Measurements from ENCODE around the gene PDE4D.

PDE4D gene

DNA sequence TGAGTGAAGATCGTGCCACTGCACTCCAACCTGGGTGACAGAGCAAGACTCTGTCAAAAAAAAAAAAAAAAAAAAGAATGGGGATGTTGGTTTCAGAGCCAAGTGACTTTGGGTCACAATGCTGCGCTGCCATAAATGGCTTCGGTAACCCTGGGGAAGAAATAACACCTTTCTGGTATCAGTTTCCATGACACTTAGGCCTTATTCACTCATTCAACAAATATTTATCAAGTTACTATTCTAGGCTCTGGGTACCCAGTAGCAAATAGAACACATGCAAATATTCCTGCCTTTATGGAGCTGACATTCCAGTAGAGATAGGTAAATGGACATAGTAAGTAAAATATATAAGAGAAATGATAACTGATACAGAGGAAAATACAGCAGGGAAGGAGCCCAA, 454.2 kb downstream of the PDE4D start:
- TF ChIP-seq CTCF (conservative IDR thresholded peaks at IDR 0.05; ENCODE audit: control insufficient read depth, insufficient read depth, low read depth, low read length): no peak
- H3K4me3 ChIP-seq (ENCODE audit: control insufficient read depth, low read depth, low read length): no peak overlapping the region
- no peak for DNase-seq (ENCODE audit: low read depth)

DNA sequence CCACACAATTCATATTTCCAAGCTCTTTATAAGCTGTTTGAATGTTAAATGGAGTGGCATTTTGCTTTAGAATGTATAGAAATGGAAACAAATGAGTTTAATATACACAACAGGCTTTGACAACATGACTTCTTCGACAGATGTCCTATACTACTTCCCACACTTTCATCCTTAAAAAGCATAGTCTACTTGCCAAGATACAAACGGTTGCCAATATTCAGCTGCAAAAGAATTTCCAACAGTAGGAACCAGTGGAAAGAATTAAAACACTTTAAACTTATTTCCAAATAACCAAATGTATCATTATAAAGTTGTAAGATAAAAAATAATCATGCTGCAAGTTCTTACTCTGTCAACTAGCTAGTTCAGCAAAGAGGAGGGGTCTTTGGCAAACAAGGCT, 456.4 kb downstream of the PDE4D start:
- H3K4me3 ChIP-seq (ENCODE audit: control insufficient read depth, low read depth, low read length): no peak overlapping the region
- no peak for TF ChIP-seq CTCF (conservative IDR thresholded peaks at IDR 0.05; ENCODE audit: control insufficient read depth, insufficient read depth, low read depth, low read length)
- no peak for DNase-seq (ENCODE audit: low read depth)

- DNase-seq (ENCODE audit: low read depth): no peak
- no peak overlapping the region for H3K4me3 ChIP-seq (ENCODE audit: control insufficient read depth, low read depth, low read length)
- TF ChIP-seq CTCF (conservative IDR thresholded peaks at IDR 0.05; ENCODE audit: control insufficient read depth, insufficient read depth, low read depth, low read length): no peak
These were observed 457.0 kb downstream of the PDE4D start for GRCh38 chr5:59436364-59437148.

DNA sequence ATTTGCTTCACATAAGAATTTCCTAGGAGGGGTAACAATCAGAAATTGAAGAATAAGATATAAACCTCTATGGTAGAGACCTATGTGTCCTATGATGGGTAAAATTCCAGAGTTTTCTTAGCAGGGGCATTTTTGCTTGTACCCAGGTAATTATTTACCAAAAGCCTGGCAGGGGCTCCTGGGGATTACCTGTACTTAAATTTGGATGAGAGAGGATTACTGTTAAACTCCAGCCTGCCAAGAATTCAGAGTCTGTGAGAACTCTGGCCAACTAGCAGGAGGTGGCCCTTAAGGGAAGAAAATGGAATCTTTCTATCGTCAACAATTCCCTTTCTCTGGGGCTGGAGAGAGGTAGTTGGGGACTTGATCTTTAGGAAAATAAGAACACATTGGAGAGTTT, 460.4 kb downstream of the PDE4D start:
- no peak for DNase-seq (ENCODE audit: low read depth)
- no peak overlapping the region for H3K4me3 ChIP-seq (ENCODE audit: control insufficient read depth, low read depth, low read length)
- TF ChIP-seq CTCF (conservative IDR thresholded peaks at IDR 0.05; ENCODE audit: control insufficient read depth, insufficient read depth, low read depth, low read length): no peak

DNA sequence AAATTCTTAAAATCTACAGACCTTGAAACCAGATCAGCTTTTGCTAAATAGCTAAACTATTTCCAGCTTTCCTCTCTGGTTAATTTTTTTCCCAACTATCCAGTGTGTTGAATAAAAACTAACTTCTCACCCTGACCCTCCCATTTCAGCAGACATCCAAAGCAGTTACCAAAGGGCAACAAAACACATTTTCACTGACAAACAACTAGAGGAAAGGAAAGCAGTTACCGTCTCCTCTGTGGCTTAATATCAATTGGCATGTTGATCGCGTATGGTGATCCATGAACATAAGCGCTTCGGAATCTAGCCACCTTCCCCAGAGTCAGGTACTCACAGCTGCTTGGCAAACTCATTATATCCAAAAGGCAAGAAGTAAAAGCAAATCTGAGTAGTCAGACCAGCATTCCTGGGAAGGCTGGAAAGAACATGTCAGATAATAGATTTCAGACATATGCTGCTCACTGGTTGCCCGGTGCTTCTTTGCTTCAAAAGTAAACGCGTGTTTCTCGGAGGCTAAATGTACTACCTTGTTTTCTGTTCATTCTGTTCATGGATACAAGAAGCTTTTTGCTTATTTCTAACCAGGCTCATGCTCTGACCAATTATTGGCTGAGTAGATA, 463.4 kb downstream of the PDE4D start:
- no peak for TF ChIP-seq CTCF (conservative IDR thresholded peaks at IDR 0.05; ENCODE audit: control insufficient read depth, insufficient read depth, low read depth, low read length)
- DNase-seq (ENCODE audit: low read depth): no peak
- H3K4me3 ChIP-seq (ENCODE audit: control insufficient read depth, low read depth, low read length): no peak overlapping the region

DNA sequence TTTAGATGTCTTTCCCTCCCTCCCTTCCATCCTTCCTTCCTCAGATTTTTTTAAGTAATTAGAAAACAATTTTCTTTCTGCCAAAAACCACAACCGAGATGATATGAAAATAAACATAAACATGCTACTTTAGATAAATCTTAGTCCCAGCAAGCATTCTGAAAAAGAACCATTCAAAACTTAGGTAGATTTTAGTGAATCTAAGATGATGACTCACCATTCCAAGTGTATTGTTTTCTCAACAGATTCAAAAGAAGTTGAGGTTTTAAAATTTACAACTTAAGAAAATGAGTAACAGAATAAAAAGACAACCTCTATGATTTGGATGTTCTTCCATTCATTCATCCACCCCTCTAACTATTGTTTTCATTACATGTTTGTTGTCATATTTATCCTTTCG, 465.1 kb downstream of the PDE4D start:
- no peak for TF ChIP-seq CTCF (conservative IDR thresholded peaks at IDR 0.05; ENCODE audit: control insufficient read depth, insufficient read depth, low read depth, low read length)
- no peak for DNase-seq (ENCODE audit: low read depth)
- H3K4me3 ChIP-seq (ENCODE audit: control insufficient read depth, low read depth, low read length): no peak overlapping the region
